ENCODE results near the gene MMP11.

The MMP11 gene

GRCh38 chr22:23804781-23805291 is 32.2 kb downstream of the MMP11 start:
- no peak for DNase-seq

DNA sequence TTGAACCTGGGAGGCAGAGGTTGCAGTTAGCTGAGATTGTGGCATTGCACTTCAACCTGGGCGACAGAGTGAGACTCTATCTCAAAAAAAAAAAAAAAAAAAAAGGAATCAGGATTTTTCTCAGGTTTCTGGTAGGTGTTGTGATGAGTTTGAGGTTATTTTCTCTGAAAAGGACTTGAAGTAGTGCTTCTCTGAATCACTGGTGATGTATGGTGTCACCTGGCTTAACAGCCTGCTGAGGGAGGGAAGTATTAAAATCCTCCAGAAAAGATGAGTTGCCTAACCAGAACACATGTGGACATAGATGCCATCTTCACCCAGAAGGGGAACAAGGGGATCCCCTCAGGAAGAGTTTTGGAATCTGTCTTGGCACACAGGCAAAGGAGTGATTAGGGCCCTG is 34.2 kb downstream of the MMP11 start:
- DNase-seq, result no peak

- DNase-seq, result no peak
Measured at GRCh38 chr22:23812378-23812777, 39.7 kb downstream of the MMP11 start.

GRCh38 chr22:23815541-23816155 is 43.0 kb downstream of the MMP11 start:
- DNase-seq, result no peak

DNA sequence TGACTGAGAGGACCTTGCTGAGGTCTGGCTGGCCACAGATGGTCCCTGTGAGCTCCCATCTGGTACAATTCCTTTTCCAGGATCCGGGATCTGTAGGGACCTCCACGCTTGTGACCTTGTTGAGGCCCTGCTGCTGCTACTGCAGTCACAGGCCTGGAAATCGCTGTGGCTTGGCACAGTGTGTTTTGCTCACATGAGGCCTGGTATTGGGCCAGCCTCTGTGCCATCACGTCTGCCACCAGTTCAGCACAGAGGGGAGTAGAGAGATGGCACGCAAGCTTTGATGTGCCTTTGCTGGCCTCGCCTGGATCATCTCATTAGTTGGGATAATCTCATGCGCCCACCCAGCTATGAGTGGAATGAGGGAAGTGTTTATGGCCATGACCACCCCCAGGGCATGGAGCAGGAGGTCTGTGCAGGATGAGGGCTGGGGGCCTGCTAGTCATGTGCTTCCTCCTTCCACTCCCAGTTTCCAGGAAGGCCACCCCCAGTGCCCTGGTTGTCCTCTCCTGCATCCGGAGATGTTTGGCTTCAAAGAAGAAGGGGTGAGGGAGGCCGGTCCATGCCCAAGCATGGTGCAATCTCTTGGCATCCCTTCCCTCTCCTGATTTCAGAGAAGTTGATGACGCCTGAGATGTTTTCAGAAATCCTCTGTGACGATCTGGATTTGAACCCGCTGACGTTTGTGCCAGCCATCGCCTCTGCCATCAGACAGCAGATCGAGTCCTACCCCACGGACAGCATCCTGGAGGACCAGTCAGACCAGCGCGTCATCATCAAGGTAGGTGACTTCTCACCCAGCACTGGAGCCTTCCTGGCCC is 43.7 kb downstream of the MMP11 start:
- no peak for DNase-seq

DNA sequence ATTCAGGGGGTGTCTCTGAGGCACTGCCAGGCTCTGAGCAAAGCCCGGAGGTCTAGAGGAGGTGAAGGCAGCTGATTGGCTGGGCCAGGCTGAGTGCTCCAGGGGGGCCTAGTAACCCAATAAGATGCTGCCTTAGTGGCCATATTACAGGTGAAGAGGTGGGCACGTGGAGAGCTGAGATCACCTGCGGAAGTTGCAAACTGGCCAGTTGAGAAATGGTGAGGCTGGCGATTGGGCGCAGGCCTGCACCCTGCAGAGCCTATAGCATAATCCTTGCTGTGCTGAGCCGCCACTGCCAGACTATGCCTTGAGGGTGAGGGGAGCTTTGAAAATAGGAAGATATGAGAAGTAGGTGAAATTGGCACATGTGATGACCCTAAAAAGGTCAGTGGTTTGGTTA is 44.5 kb downstream of the MMP11 start:
- DNase-seq, result no peak

DNA sequence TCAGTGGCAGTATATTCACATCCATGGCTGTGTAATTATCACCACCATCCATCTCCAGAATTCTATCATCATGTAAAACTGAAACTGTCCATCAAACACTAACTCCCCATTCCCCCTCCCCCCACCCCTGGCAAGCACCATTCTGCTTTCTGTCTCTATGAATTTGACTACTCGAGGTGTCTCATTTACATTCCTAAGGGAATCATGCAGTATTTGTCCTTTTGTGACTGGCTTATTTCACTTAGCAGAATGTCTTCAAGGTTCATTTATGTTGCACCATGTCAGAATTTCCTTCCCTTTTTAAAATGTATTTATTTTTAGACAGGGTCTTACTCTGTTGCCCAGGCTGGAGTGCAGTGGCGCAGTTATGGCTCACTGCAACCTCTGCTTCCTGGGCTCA is 45.9 kb downstream of the MMP11 start:
- DNase-seq, result no peak

GRCh38 chr22:23820748-23821211 is 48.1 kb downstream of the MMP11 start:
- no peak for DNase-seq

GRCh38 chr22:23822101-23822671 is 49.5 kb downstream of the MMP11 start:
- no peak for DNase-seq

- DNase-seq, result no peak
Measured at GRCh38 chr22:23823331-23823791, 50.7 kb downstream of the MMP11 start.

DNA sequence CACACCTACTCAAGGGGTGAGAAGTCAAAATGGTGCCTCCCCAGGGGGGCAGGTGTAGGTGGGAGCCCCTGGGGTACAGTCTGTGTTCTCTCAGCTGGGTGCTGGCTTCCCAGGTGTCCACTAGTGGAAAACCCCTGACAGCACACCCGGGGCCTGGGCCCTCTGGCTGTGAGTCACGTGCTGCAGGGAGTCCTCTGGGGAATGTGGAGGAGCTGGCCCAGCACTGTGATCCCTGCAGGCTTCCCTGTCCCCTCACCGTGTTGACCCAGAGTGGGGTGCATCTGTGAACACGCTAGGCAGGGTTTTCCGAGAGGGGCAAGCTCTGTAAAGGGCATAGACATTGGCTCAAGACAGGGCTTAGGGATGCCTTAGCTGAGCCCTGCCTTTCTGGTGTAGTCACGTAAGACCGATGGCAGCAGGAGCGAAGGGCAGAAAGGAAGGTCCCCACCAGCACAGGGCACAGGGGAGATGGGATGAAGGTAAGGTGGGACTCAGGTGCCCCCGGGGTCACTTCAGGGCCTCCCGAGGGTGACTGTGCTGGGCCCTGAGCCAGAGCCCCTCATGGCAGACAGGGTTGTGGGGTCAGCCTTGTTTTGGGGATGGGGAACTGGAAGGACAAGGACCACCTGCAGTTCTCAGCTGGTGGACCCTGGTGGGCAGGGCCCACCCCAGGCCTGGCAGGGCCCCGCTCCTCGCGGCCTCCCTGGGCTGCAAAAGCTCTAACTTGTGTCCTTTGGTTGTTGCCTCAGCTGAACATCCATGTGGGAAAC is 52.0 kb downstream of the MMP11 start:
- no peak for DNase-seq

DNA sequence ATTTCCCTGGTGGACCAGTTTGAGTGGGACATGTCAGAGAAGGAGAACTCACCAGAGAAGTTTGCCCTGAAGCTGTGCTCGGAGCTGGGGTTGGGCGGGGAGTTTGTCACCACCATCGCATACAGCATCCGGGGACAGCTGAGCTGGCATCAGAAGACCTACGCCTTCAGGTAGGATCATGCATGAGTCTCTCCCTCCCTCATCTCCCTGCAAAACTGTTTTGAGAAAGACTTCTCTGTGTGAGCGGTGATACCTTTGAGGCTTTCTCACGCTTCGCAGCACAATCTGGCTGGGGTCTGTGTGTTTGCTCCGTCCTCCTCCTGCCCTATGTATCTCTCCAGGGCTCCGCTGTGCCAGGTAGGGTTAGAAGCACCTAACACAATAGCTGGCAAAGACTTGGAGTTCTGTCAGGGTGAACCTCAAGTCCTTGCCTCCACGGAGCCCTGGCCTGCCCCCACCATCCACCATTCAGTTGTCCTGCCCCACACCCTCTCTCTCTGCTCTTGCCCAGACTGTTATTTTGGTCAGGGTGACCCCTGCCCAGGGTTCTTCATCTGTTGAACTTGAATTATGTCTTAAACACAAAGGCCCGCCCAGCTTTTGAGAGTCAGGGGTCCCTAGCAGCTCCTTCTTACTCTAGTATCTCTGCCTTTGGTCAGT is 52.7 kb downstream of the MMP11 start:
- DNase-seq, result no peak

- DNase-seq, result peak; percentile 57
Measured at GRCh38 chr22:23826510-23827350, 54.1 kb downstream of the MMP11 start.

DNA sequence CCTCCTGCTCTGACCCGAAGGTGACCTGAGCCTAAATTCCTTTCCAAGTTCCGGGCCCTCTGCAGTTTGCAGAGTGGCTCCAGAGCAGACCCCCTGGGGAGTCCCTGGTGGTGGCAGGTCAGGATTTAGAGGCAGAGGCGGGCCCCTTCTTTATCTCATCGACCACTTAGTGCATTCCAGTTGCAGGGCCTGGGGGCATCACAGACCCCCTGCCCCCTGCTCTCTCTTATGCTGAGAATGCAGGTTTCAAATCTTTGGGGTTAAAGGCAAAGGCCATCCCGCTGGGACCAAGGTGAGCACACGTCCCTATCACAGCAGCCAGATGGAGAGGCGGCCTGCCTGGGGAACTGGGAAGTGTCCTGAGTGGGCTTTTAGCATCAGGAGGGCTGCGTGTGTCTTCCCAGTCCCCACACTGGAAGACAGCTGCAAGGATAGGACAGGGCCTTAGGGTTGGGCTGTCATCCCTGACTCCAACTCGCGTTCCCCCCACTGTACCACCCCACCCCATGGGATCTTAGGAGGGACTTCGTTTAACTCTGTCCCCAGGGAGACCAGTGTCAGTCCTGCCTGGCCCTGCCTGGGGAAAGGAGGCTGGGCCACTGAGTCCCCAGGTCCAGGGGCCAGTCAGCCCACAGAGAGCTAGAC is 54.8 kb downstream of the MMP11 start:
- no peak for DNase-seq

DNA sequence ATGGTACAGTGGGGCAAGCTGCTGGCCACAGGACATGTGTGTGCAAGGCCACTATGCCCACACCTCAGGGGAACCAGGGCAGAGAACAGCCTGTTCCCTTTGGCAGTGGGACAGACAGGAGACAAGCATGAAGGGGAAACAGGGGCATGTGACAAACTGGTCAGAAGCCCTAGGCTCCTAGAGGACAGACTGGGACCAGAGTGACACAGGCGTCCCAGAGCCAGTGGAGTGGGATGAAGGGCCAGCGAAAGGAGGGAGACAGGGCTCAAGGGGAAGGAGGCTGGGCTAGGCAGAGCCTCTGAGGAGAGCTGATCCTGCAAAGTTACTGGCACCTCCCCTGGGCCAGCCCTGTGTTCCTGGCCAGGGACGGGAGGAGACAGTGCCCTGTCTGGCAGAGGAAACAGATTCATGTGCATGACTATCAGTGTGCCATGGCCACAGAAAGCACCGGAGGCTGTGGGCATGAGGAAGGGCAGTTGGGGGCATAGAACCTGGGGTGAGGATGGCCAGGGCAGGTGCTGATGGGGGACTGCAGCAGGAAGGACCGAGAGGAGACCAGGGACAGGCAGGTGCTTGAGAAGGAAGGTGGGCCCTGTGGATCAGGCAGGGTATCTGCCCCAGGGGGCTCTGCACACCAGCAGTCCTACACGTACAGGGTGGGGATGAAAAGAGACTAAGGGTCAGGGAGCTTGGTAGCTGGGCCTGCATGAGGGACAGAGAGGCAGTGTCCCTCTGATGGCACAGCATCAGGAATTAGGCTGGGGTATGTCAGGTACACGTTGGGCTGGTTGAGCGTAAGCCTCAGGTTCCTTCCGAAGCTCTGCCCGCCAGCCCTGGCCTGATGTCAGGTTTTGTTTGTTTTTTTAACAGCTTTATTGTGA is 56.4 kb downstream of the MMP11 start:
- peak; percentile 49 for DNase-seq

- no peak for DNase-seq
Measured at GRCh38 chr22:23829845-23830372, 57.3 kb downstream of the MMP11 start.

DNA sequence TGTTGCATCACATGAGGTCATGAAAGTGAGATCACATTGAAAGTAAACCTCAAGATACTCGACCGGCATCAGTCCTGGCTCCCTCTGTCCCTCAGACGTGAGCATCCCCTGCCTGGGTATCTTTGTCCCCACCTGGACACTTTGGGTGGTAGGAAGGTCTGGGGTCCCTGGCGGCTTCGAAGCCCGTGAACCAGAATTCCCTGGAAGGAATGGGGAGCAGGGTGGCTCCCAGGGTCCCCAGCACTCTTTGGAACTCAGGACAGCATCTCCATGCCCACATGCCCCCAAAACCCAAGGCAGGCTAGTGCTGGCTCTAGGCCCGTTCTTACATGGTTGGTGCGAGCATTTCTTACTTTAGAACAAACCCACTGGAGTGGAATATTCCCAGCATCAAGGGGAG is 58.6 kb downstream of the MMP11 start:
- no peak for DNase-seq

- no peak for DNase-seq
Measured at GRCh38 chr22:23831781-23832180, 59.1 kb downstream of the MMP11 start.

- peak; percentile 55 for DNase-seq
Measured at GRCh38 chr22:23832226-23833016, 59.8 kb downstream of the MMP11 start.
